WTC11 (cell line): ENCODE measurements around the gene GTSE1. TPM values are rescaled to one million over a fixed set of nuclear protein-coding genes. Genes with fewer than 3 reads are reported as not detected.
A peak's percentile ranks its signal among the peaks of the same experiment; 100 is the strongest.

Experiments
- ATAC-seq: fragments of 200-7000 bp; cut with Tn5 transposase; 2 replicates; pipeline ENCODE4 v1.10.0; 2021; ENCODE audit warnings: mild to moderate bottlenecking, moderate library complexity
- CTCF ChIA-PET: fragments of 300-600 bp; sonication (Branson Sonifier 250); formaldehyde crosslinking; loops from one replicate; lab custom pipeline; 2021; ENCODE audit warnings: antibody characterized with exemption; lab: Charles Lee
- POLR2A ChIA-PET: fragments of 350-600 bp; sonication (Branson Sonifier 250); formaldehyde crosslinking; loops from one replicate; lab custom pipeline; 2021; ENCODE audit warnings: antibody characterized with exemption; lab: Charles Lee
- DNase-seq: peaks from one replicate; pipeline ENCODE4 v3.0.0; 2021; ENCODE audit warnings: low spot score
- H3K27ac Mint-ChIP-seq: 2 replicates; pipeline ENCODE4 v1.8.0; 2021; ENCODE audit warnings: mixed read lengths
- H3K27me3 Mint-ChIP-seq: 2 replicates; pipeline ENCODE4 v1.8.0; 2021; ENCODE audit warnings: low read depth, mild to moderate bottlenecking, moderate library complexity, mixed read lengths
- H3K36me3 Mint-ChIP-seq: 2 replicates; pipeline ENCODE4 v1.8.0; 2021; ENCODE audit warnings: mixed read lengths
- H3K4me1 Mint-ChIP-seq: 2 replicates; pipeline ENCODE4 v1.8.0; 2022; ENCODE audit warnings: mixed read lengths
- H3K4me3 Mint-ChIP-seq: 2 replicates; pipeline ENCODE4 v1.8.0; 2021; ENCODE audit warnings: mild to moderate bottlenecking, moderate library complexity, mixed read lengths
- H3K9me3 Mint-ChIP-seq: 2 replicates; pipeline ENCODE4 v1.8.0; 2021; ENCODE audit warnings: mixed read lengths
- CREB1 ChIP-seq: sonication (generic); formaldehyde crosslinking; IDR thresholded peaks from 2 replicates; pipeline ENCODE4 v1.8.0; 2023; ENCODE audit warnings: mild to moderate bottlenecking, missing genetic modification reagents
- CTCF ChIP-seq: fragments of 200-600 bp; IDR thresholded peaks from 2 replicates; pipeline ENCODE4 v1.8.0; 2022; ENCODE audit warnings: antibody characterized with exemption
- E2F1 ChIP-seq: sonication (generic); formaldehyde crosslinking; IDR thresholded peaks from 2 replicates; pipeline ENCODE4 v1.8.0; 2022; ENCODE audit warnings: mild to moderate bottlenecking, missing genetic modification reagents
- ELF4 ChIP-seq: sonication (generic); formaldehyde crosslinking; IDR thresholded peaks from 2 replicates; pipeline ENCODE4 v1.8.1; 2022; ENCODE audit warnings: low read depth, mild to moderate bottlenecking, moderate library complexity, missing genetic modification reagents
- EMX1 ChIP-seq: fragments of 250-450 bp; sonication (Bioruptor Pico); IDR thresholded peaks from 2 replicates; pipeline ENCODE4 v1.8.0; 2021; ENCODE audit warnings: mild to moderate bottlenecking
- ETV6 ChIP-seq: sonication (generic); formaldehyde crosslinking; IDR thresholded peaks from 2 replicates; pipeline ENCODE4 v1.8.1; 2022; ENCODE audit warnings: mild to moderate bottlenecking, missing genetic modification reagents
- FOXK1 ChIP-seq: sonication (generic); formaldehyde crosslinking; IDR thresholded peaks from 2 replicates; pipeline ENCODE4 v1.8.0; 2022; ENCODE audit warnings: mild to moderate bottlenecking, moderate library complexity, missing genetic modification reagents
- IRF2 ChIP-seq: sonication (generic); formaldehyde crosslinking; IDR thresholded peaks from 2 replicates; pipeline ENCODE4 v1.8.0; 2022; ENCODE audit warnings: low read depth, missing genetic modification reagents, borderline replicate concordance
- MYBL2 ChIP-seq: sonication (generic); formaldehyde crosslinking; IDR thresholded peaks from 2 replicates; pipeline ENCODE4 v1.8.1; 2023; ENCODE audit warnings: mild to moderate bottlenecking, moderate library complexity, missing genetic modification reagents
- NR2C2 ChIP-seq: sonication (generic); formaldehyde crosslinking; IDR thresholded peaks from 2 replicates; pipeline ENCODE4 v1.8.0; 2022; ENCODE audit warnings: mild to moderate bottlenecking, missing genetic modification reagents
- OVOL2 ChIP-seq: fragments of 250-450 bp; sonication (Bioruptor Pico); IDR thresholded peaks from 2 replicates; pipeline ENCODE4 v1.9.0; 2021; ENCODE audit warnings: mild to moderate bottlenecking, borderline replicate concordance
- SMAD3 ChIP-seq: sonication (generic); formaldehyde crosslinking; IDR thresholded peaks from 2 replicates; pipeline ENCODE4 v1.8.0; 2022; ENCODE audit warnings: missing genetic modification reagents, mild to moderate bottlenecking, borderline replicate concordance
- SOX15 ChIP-seq: fragments of 250-450 bp; sonication (Bioruptor Pico); IDR thresholded peaks from 2 replicates; pipeline ENCODE4 v1.9.0; 2021; ENCODE audit warnings: mild to moderate bottlenecking
- TEAD4 ChIP-seq: sonication (generic); formaldehyde crosslinking; IDR thresholded peaks from 2 replicates; pipeline ENCODE4 v1.8.0; 2022; ENCODE audit warnings: mild to moderate bottlenecking, missing genetic modification reagents
- USF2 ChIP-seq: sonication (generic); formaldehyde crosslinking; IDR thresholded peaks from 2 replicates; pipeline ENCODE4 v1.8.1; 2023; ENCODE audit warnings: mild to moderate bottlenecking, missing genetic modification reagents, moderate library complexity
- ZNF138 ChIP-seq: sonication (generic); formaldehyde crosslinking; conservative IDR thresholded peaks from 2 replicates; pipeline ENCODE4 v1.8.1; 2022; ENCODE audit warnings: mild to moderate bottlenecking, moderate library complexity, missing genetic modification reagents
- ZNF219 ChIP-seq: sonication (generic); formaldehyde crosslinking; IDR thresholded peaks from 2 replicates; pipeline ENCODE4 v1.8.0; 2023; ENCODE audit warnings: missing genetic modification reagents, mild to moderate bottlenecking, borderline replicate concordance
- ZNF263 ChIP-seq: sonication (generic); formaldehyde crosslinking; IDR thresholded peaks from 2 replicates; pipeline ENCODE4 v1.8.1; 2022; ENCODE audit warnings: low read depth, mild to moderate bottlenecking, moderate library complexity, missing genetic modification reagents
- ZNF512 ChIP-seq: sonication (generic); formaldehyde crosslinking; IDR thresholded peaks from 2 replicates; pipeline ENCODE4 v1.8.1; 2022; ENCODE audit warnings: missing genetic modification reagents, borderline replicate concordance
- ZNF671 ChIP-seq: fragments of 250-450 bp; sonication (Bioruptor Pico); IDR thresholded peaks from 2 replicates; pipeline ENCODE4 v1.8.0; 2021; ENCODE audit warnings: mild to moderate bottlenecking
- total RNA-seq: library from RNA; stranded (reverse); gene quantifications from 3 replicates; pipeline ENCODE4 v1.2.3, GENCODE V29; 2021
- TF ChIP-seq, protein P1 (sequence below): sonication (generic); formaldehyde crosslinking; IDR thresholded peaks from 2 replicates; pipeline ENCODE4 v1.8.0; 2022; ENCODE audit warnings: missing genetic modification reagents
- TF ChIP-seq, protein P2 (sequence below): sonication (generic); formaldehyde crosslinking; IDR thresholded peaks from 2 replicates; pipeline ENCODE4 v1.8.0; 2022; ENCODE audit warnings: mild to moderate bottlenecking, missing genetic modification reagents
- TF ChIP-seq, protein P3 (sequence below): sonication (generic); formaldehyde crosslinking; IDR thresholded peaks from 2 replicates; pipeline ENCODE4 v1.8.1; 2022; ENCODE audit warnings: mild to moderate bottlenecking, missing genetic modification reagents, moderate library complexity, borderline replicate concordance

Gene GTSE1
- total RNA-seq, 1 experiment from 2014 or later = 56.1 TPM

GRCh38 chr22:46320166-46320710, 23.6 kb downstream of the GTSE1 start (continued):
- TF ChIP-seq TEAD4 (CRISPR knock-in tag) = no peak
- no peak for TF ChIP-seq OVOL2 (CRISPR knock-in tag)
- TF ChIP-seq MYBL2 (CRISPR knock-in tag) = no peak
- no peak for TF ChIP-seq FOXK1 (CRISPR knock-in tag)
- TF ChIP-seq, protein P1, sequence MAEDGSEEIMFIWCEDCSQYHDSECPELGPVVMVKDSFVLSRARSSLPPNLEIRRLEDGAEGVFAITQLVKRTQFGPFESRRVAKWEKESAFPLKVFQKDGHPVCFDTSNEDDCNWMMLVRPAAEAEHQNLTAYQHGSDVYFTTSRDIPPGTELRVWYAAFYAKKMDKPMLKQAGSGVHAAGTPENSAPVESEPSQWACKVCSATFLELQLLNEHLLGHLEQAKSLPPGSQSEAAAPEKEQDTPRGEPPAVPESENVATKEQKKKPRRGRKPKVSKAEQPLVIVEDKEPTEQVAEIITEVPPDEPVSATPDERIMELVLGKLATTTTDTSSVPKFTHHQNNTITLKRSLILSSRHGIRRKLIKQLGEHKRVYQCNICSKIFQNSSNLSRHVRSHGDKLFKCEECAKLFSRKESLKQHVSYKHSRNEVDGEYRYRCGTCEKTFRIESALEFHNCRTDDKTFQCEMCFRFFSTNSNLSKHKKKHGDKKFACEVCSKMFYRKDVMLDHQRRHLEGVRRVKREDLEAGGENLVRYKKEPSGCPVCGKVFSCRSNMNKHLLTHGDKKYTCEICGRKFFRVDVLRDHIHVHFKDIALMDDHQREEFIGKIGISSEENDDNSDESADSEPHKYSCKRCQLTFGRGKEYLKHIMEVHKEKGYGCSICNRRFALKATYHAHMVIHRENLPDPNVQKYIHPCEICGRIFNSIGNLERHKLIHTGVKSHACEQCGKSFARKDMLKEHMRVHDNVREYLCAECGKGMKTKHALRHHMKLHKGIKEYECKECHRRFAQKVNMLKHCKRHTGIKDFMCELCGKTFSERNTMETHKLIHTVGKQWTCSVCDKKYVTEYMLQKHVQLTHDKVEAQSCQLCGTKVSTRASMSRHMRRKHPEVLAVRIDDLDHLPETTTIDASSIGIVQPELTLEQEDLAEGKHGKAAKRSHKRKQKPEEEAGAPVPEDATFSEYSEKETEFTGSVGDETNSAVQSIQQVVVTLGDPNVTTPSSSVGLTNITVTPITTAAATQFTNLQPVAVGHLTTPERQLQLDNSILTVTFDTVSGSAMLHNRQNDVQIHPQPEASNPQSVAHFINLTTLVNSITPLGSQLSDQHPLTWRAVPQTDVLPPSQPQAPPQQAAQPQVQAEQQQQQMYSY (CRISPR knock-in tag) = no peak
- no peak for TF ChIP-seq ZNF263 (CRISPR knock-in tag)

- Mint-ChIP-seq H3K36me3 (peaks cover 58% of the 10 kb centered on the region), H3K4me3 (no peak overlapping the region), H3K9me3 (no peaks in the 10 kb centered on the region), H3K27me3 (no peaks in the 10 kb centered on the region), H3K27ac (0 out of 2 replicates have a peak overlapping the region, but pooled peaks have one; percentile 24), H3K4me1 (no peaks in the 10 kb centered on the region)
- CTCF ChIA-PET = no interaction called here
- no peak for DNase-seq
- no peak for ATAC-seq
- POLR2A ChIA-PET = no interaction called here
- no peak for TF ChIP-seq E2F1 (CRISPR knock-in tag)
- TF ChIP-seq, protein P2, sequence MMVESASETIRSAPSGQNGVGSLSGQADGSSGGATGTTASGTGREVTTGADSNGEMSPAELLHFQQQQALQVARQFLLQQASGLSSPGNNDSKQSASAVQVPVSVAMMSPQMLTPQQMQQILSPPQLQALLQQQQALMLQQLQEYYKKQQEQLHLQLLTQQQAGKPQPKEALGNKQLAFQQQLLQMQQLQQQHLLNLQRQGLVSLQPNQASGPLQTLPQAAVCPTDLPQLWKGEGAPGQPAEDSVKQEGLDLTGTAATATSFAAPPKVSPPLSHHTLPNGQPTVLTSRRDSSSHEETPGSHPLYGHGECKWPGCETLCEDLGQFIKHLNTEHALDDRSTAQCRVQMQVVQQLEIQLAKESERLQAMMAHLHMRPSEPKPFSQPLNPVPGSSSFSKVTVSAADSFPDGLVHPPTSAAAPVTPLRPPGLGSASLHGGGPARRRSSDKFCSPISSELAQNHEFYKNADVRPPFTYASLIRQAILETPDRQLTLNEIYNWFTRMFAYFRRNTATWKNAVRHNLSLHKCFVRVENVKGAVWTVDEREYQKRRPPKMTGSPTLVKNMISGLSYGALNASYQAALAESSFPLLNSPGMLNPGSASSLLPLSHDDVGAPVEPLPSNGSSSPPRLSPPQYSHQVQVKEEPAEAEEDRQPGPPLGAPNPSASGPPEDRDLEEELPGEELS (CRISPR knock-in tag) = no peak
- TF ChIP-seq ZNF219 (CRISPR knock-in tag) = no peak
- no peak for TF ChIP-seq ZNF671 (CRISPR knock-in tag)
- TF ChIP-seq IRF2 = no peak
- TF ChIP-seq SOX15 (CRISPR knock-in tag) = no peak
- no peak for TF ChIP-seq ZNF512 (CRISPR knock-in tag)
- no peak for TF ChIP-seq ETV6 (CRISPR knock-in tag)
- TF ChIP-seq, protein P3, sequence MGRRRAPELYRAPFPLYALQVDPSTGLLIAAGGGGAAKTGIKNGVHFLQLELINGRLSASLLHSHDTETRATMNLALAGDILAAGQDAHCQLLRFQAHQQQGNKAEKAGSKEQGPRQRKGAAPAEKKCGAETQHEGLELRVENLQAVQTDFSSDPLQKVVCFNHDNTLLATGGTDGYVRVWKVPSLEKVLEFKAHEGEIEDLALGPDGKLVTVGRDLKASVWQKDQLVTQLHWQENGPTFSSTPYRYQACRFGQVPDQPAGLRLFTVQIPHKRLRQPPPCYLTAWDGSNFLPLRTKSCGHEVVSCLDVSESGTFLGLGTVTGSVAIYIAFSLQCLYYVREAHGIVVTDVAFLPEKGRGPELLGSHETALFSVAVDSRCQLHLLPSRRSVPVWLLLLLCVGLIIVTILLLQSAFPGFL (CRISPR knock-in tag) = no peak
- TF ChIP-seq NR2C2 = no peak
- no peak for TF ChIP-seq CTCF
- no peak for TF ChIP-seq ELF4
- no peak for TF ChIP-seq ZNF138 (CRISPR knock-in tag)
- no peak for TF ChIP-seq EMX1 (CRISPR knock-in tag)
- no peak for TF ChIP-seq CREB1
- no peak for TF ChIP-seq USF2 (CRISPR knock-in tag)
- TF ChIP-seq SMAD3 = no peak
Measured at GRCh38 chr22:46320716-46321386, 24.2 kb downstream of the GTSE1 start.
